ENCODE data around the gene C7orf25. TPM values are rescaled to one million over a fixed set of nuclear protein-coding genes. Genes with fewer than 3 reads are reported as not detected.
A peak's percentile ranks its signal among the peaks of the same experiment; 100 is the strongest.

Gene C7orf25
- total and polyA plus RNA-seq, 10 of the 15 experiments (the other 5 are each of a cell fraction or from before 2014, with no cell fraction given) = 0.63 to 3.2 (median 1.7) TPM

- peak; percentile 80 for TF ChIP-seq NKRF (conservative IDR thresholded peaks at IDR 0.05)
- TF ChIP-seq JUNB (IDR thresholded peaks at IDR 0.05) = no peak
- TF ChIP-seq JUND (IDR thresholded peaks at IDR 0.05; ENCODE audit: low read depth, low read length) = no peak
- TF ChIP-seq FOS (IDR thresholded peaks at IDR 0.05; ENCODE audit: borderline replicate concordance, extremely low read depth, insufficient read length) = no peak
- TF ChIP-seq, protein P1, sequence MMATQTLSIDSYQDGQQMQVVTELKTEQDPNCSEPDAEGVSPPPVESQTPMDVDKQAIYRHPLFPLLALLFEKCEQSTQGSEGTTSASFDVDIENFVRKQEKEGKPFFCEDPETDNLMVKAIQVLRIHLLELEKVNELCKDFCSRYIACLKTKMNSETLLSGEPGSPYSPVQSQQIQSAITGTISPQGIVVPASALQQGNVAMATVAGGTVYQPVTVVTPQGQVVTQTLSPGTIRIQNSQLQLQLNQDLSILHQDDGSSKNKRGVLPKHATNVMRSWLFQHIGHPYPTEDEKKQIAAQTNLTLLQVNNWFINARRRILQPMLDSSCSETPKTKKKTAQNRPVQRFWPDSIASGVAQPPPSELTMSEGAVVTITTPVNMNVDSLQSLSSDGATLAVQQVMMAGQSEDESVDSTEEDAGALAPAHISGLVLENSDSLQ (IDR thresholded peaks at IDR 0.05) = no peak
- TF ChIP-seq NBN (IDR thresholded peaks at IDR 0.05) = no peak; the same call in 1 of the 2 replicates
- no peak for TF ChIP-seq SREBF1 (IDR thresholded peaks at IDR 0.05; ENCODE audit: low read length)
- no peak for TF ChIP-seq E2F4 (IDR thresholded peaks at IDR 0.05; ENCODE audit: low read depth, low read length)
- no peak for TF ChIP-seq CEBPZ (IDR thresholded peaks at IDR 0.05; ENCODE audit: low read depth, low read length)
- TF ChIP-seq TARDBP (IDR thresholded peaks at IDR 0.05; ENCODE audit: borderline replicate concordance) = peak; percentile 75; the same call in 1 of the 2 replicates
- no peak for TF ChIP-seq PML (IDR thresholded peaks at IDR 0.05; ENCODE audit: low read length)
- TF ChIP-seq SMAD1 (IDR thresholded peaks at IDR 0.05; ENCODE audit: low read depth, partially characterized antibody) = no peak
- no peak for TF ChIP-seq HSF1 (IDR thresholded peaks at IDR 0.05; ENCODE audit: low read depth, low read length)
- 0 out of 4 replicates have a peak, but pooled peaks of 1 of the 2 experiments have one; percentile 25 for TF ChIP-seq SRF (IDR thresholded peaks at IDR 0.05; ENCODE audit: low read depth in 2 of 2, low read length in 2 of 2)
- no peak for TF ChIP-seq MXI1 (IDR thresholded peaks at IDR 0.05; ENCODE audit: low read depth, low read length)
- no peak for TF ChIP-seq ETV6 (conservative IDR thresholded peaks at IDR 0.05 in 1 of 2, IDR thresholded peaks at IDR 0.05 in 1 of 2; ENCODE audit: borderline replicate concordance in 1 of 2, low read depth in 1 of 2)
- TF ChIP-seq MTA2 (IDR thresholded peaks at IDR 0.05; ENCODE audit: low read depth) = no peak
- peak; percentile 55 for TF ChIP-seq CHD2 (IDR thresholded peaks at IDR 0.05; ENCODE audit: borderline replicate concordance, low read depth, low read length)
- peak; percentile 100 for TF ChIP-seq YY1 (IDR thresholded peaks at IDR 0.05; ENCODE audit: low read depth, low read length)
These were observed at the start of gene C7orf25 (continued) for GRCh38 chr7:42911454-42912447.

All from GM12878 (cell line).